NAMALWA (cell line): Measurements from ENCODE around the gene CCNL2.

Source experiments
- DNase-seq: peaks from one replicate; pipeline ENCODE4 v3.0.0-alpha.2; 2015; ENCODE audit warnings: low spot score

The CCNL2 gene

DNA sequence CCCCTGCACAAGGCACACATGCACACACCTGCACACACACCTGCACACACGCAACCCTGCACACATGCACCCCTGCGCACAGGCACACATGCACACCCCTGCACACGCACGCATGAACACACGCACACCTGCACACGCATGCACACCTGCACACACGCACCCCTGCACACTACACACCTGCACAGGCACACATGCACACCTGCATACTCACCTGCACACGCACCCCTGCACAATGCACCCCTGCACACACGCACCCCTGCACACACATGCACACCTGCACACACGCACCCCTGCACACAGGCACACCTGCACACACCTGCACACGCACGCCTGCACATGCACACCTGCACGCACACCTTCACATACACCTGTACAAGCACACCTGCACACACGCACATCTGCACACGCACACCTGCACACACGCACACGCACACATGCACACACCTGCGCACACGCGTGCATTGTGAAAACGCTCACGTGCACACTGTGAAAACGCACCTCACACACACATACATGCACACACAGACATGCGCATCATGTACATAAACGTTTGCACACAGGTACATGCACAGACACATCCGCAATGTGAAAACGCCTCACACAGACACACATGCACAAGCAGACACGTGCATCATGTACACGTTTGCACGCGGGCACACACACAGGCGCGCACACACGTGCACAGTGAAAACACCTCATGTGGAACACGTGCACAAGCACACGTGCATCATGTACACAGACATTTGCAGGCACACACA, 58.2 kb downstream of the CCNL2 start:
- no peak for DNase-seq

DNA sequence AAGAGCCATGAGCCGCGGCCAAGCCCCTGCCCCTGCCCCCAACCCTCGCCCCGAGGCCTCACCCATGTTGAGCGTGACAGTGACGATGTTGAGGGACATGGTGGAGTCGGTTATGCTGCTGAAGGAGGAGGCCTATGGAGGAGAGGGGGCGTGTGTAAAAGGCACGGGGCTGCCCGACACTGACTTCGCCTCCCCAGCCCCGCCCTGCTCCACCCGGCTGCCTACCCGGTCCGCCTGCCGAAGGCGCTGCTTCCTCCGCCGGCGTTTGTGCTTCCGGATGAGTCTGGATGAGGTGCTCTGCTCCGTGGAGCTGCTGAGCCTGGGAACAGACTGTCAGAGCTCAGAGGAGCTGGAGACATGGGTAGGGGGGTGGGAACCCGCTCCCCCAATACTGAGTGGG, 59.0 kb downstream of the CCNL2 start:
- no peak for DNase-seq

DNA sequence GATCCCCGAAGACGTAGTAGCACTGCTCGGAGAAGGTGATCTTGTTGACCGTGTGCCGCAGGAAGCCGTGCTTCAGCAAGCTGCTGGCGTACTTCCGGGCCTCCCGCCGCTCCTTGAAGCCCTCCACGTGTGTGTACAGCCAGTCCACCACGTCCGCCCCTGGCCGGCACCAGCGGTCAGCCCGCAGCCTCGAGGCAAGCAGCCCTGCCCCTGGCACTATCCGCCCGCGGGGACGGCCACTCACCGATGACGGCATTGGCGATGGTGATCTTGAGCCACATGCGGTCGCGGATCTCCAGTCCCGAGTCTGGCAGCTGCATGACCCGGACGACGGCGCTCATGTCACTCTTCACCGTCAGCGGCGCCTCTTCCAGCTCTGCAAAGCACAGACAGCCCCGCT, 60.9 kb downstream of the CCNL2 start:
- no peak for DNase-seq

GRCh38 chr1:1337793-1338147, 61.4 kb downstream of the CCNL2 start:
- DNase-seq, result peak; percentile 57

DNA sequence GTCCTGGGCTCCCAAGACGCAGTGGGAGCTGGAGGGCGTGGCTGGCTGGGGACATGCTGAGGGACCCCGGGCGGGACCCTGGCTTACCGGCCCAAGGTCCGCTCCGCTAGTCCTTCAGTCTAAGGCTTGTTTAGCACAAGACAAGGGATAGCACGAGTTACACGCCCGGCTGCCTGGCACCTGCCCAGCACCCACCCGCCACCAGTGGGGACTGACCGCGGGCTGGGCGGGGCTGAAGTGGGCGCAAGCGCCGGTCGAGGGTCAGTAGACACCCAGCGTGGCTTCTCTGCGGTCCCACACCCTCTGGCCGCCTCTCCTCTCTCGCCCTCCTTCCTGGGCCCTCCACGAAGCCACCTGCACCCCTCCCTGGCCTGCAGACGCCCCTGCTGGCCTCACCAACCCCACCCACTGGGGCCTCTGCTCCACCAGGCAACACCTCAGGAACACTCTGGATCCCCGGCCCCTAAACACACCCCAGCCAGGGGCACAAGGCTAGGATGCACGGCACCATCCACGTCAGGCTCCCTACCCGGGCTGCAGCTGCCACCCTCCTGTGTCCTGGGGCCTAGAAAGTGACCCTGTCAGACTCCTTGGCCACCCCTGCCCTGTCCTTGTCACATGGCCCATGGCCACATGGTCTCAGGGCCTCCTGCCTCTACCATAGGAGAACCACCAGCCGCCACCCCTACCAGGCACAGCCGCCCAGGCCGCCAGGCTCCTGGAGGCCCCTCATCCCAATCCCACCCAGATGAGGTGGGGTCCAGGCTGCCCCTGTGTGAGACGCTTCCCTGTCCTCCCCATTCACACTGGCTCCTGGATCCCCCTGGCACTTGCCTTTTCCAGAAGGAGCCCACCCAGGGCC, 62.0 kb downstream of the CCNL2 start:
- DNase-seq, result no peak

DNA sequence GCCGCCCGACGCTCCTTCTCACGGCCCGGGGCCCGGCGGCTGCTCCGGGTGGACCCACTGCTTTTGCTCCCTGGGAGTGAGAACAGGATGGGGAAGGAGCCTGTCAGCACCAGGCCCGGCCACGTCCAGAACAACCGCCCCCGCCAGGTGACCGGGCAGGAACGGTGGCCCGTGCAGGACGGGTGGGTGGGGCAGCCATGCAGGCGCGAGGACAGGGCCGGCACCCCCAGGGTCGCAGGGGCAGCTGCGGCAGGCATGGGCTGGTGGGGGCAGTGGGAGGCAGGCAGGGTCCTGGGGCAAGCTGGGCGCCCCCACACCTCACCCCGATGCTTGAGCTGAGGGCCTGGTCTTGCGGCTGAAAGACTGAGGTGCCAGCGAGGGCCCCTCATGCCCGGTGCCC, 62.7 kb downstream of the CCNL2 start:
- DNase-seq, result no peak

DNA sequence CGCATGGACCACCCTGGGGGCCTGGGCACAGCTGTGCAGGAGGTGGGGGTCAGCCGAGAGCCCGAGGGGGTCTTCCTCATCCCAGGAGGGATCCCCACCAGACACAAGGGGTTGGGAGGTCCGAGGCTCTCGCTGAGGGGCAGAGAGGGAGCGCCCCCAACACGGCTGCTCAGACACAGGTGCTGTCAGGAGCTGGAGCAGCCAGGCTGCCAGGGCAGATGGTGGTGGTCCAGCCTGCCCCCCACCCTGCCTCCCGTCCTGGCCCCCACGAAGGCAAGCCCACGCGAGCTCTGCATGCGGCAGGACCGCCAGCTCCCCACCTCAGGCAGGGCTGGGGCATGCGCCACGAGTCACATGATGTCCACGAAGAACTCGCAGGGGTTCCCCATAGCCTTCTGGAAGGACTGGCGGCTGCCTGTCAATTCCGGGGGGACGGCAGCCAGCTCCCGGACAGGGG, 63.3 kb downstream of the CCNL2 start:
- no peak for DNase-seq
